Calu3 (cell line): ENCODE measurements around the gene FAM13A. TPM values are rescaled to one million over a fixed set of nuclear protein-coding genes. Genes with fewer than 3 reads are reported as not detected.

Experiments
- BruUV-seq: library from RNA; stranded (reverse); fragments of 400-500 nt; replicated peaks from 2 replicates; lab custom pipeline; 2021; lab: Mats Ljungman, UMichigan
- CTCF ChIA-PET: fragments of 300-600 bp; sonication (Branson Sonifier 250); formaldehyde crosslinking; loops from one replicate; lab custom pipeline; 2022; ENCODE audit warnings: antibody characterized with exemption; lab: Charles Lee
- DNase-seq: peaks from one replicate; pipeline ENCODE4 v3.0.0; 2022
- H3K27ac Mint-ChIP-seq: one replicate; pipeline ENCODE4 v1.8.0; 2022; ENCODE audit warnings: mixed read lengths; ENCODE audit not compliant: unreplicated experiment
- H3K27me3 Mint-ChIP-seq: one replicate; pipeline ENCODE4 v1.8.0; 2022; ENCODE audit warnings: mixed read lengths; ENCODE audit not compliant: unreplicated experiment
- H3K36me3 Mint-ChIP-seq: one replicate; pipeline ENCODE4 v1.8.0; 2022; ENCODE audit warnings: mild to moderate bottlenecking, moderate library complexity, mixed read lengths; ENCODE audit not compliant: insufficient read depth, unreplicated experiment
- H3K4me1 Mint-ChIP-seq: one replicate; pipeline ENCODE4 v1.8.0; 2022; ENCODE audit warnings: mild to moderate bottlenecking, low read depth, mixed read lengths; ENCODE audit not compliant: unreplicated experiment
- H3K4me3 Mint-ChIP-seq: one replicate; pipeline ENCODE4 v1.8.0; 2022; ENCODE audit warnings: mild to moderate bottlenecking, low read depth, moderate library complexity, mixed read lengths; ENCODE audit not compliant: unreplicated experiment
- H3K9me3 Mint-ChIP-seq: one replicate; pipeline ENCODE4 v1.8.0; 2022; ENCODE audit warnings: low read depth, mixed read lengths; ENCODE audit not compliant: unreplicated experiment
- CTCF ChIP-seq: fragments of 200-600 bp; IDR thresholded peaks from one replicate; pipeline ENCODE4 v1.8.0; 2022; ENCODE audit warnings: antibody characterized with exemption; ENCODE audit not compliant: unreplicated experiment
- intact Hi-C: fragments of 100-400 bp; cut with micrococcal nuclease; formaldehyde crosslinking; loops from one replicate; pipeline ENCODE4 v1.10.0; 2022; ENCODE audit not compliant: unreplicated experiment
- total RNA-seq: library from RNA; stranded (reverse); gene quantifications from 2 replicates; pipeline ENCODE4 v1.2.3, GENCODE V29; 2022

FAM13A gene
- total RNA-seq, 1 experiment from 2014 or later, result 13.5 TPM

GRCh38 chr4:88759895-88760290, 297.1 kb downstream of the FAM13A start:
- no peak for DNase-seq
- Mint-ChIP-seq H3K36me3 (no peaks in the 10 kb centered on the region), H3K9me3 (no peaks in the 10 kb centered on the region), H3K4me1 (peaks cover 24% of the 10 kb centered on the region), H3K27ac (no peak overlapping the region), H3K27me3 (no peaks in the 10 kb centered on the region), H3K4me3 (no peak overlapping the region)
- intact Hi-C loops, result loop anchor here (5.0 kb wide), 1 partner anchor 32 kb away; no protein-coding TSS in a partner anchor
- no peak for TF ChIP-seq CTCF
- BruUV-seq, result no TSS peak
- CTCF ChIA-PET, result interaction anchor here (0.7 kb wide), 1 partner anchor 42 kb away, joined by 3 read pairs; no protein-coding TSS in a partner anchor

GRCh38 chr4:88759039-88759894, 297.7 kb downstream of the FAM13A start:
- no peak overlapping the region for H3K27ac Mint-ChIP-seq
- H3K9me3 Mint-ChIP-seq, result no peaks in the 10 kb centered on the region
- H3K27me3 Mint-ChIP-seq, result no peaks in the 10 kb centered on the region
- peaks cover 31% of the 10 kb centered on the region for H3K4me1 Mint-ChIP-seq
- H3K4me3 Mint-ChIP-seq, result no peak overlapping the region
- no TSS peak for BruUV-seq
- CTCF ChIA-PET, result no interaction called here
- no peak for DNase-seq
- no peak for TF ChIP-seq CTCF
- no peaks in the 10 kb centered on the region for H3K36me3 Mint-ChIP-seq
- intact Hi-C loops, result loop anchor here (5.0 kb wide), 1 partner anchor 33 kb away; no protein-coding TSS in a partner anchor

GRCh38 chr4:88758264-88758663, 298.7 kb downstream of the FAM13A start:
- no peak overlapping the region for H3K27ac Mint-ChIP-seq
- intact Hi-C loops, result loop anchor here (5.0 kb wide), 1 partner anchor 34 kb away; no protein-coding TSS in a partner anchor
- DNase-seq, result no peak
- H3K9me3 Mint-ChIP-seq, result no peaks in the 10 kb centered on the region
- TF ChIP-seq CTCF, result no peak
- CTCF ChIA-PET, result no interaction called here
- no peak overlapping the region for H3K4me3 Mint-ChIP-seq
- H3K27me3 Mint-ChIP-seq, result no peaks in the 10 kb centered on the region
- peaks cover 41% of the 10 kb centered on the region for H3K4me1 Mint-ChIP-seq
- no TSS peak for BruUV-seq
- no peaks in the 10 kb centered on the region for H3K36me3 Mint-ChIP-seq

- Mint-ChIP-seq H3K4me1 (peaks cover 46% of the 10 kb centered on the region), H3K27ac (no peak overlapping the region), H3K9me3 (no peaks in the 10 kb centered on the region), H3K4me3 (no peak overlapping the region), H3K27me3 (no peaks in the 10 kb centered on the region), H3K36me3 (no peaks in the 10 kb centered on the region)
- DNase-seq, result no peak
- BruUV-seq, result no TSS peak
- intact Hi-C loops, result loop anchor here (5.0 kb wide), 1 partner anchor 35 kb away; no protein-coding TSS in a partner anchor
- TF ChIP-seq CTCF, result no peak
- CTCF ChIA-PET, result no interaction called here
These were observed 299.2 kb downstream of the FAM13A start for GRCh38 chr4:88757776-88758175.
